Type B pancreatic cell (in vitro differentiated cells): ENCODE measurements around the gene ZFP92. TPM values are rescaled to one million over a fixed set of nuclear protein-coding genes. Genes with fewer than 3 reads are reported as not detected.

Experiments
- DNase-seq: peaks from one replicate; pipeline ENCODE4 v3.0.0; 2021; ENCODE audit warnings: mixed read lengths; ENCODE audit not compliant: unreplicated experiment; ENCODE audit errors: extremely low spot score
- H3K27ac Mint-ChIP-seq: 2 replicates; pipeline ENCODE4 v1.8.0; 2021; ENCODE audit warnings: mild to moderate bottlenecking, mixed read lengths
- H3K27me3 Mint-ChIP-seq: 2 replicates; pipeline ENCODE4 v1.8.0; 2021; ENCODE audit warnings: mixed read lengths
- H3K36me3 Mint-ChIP-seq: 2 replicates; pipeline ENCODE4 v1.8.0; 2021; ENCODE audit warnings: mixed read lengths
- H3K4me1 Mint-ChIP-seq: one replicate; pipeline ENCODE4 v1.8.0; 2021; ENCODE audit warnings: mixed read lengths; ENCODE audit not compliant: unreplicated experiment
- H3K4me3 Mint-ChIP-seq: 2 replicates; pipeline ENCODE4 v1.8.0; 2021; ENCODE audit warnings: mild to moderate bottlenecking, mixed read lengths
- H3K9me3 Mint-ChIP-seq: 2 replicates; pipeline ENCODE4 v1.8.0; 2021; ENCODE audit warnings: mixed read lengths
- total RNA-seq: library from RNA; stranded (reverse); gene quantifications from 2 replicates; pipeline ENCODE4 v1.2.1, GENCODE V29; 2021; ENCODE audit warnings: low replicate concordance
- TF ChIP-seq, protein P1 (sequence below): fragments of 200-600 bp; sonication (generic); conservative IDR thresholded peaks from 2 replicates; pipeline ENCODE4 v1.5.0; 2021; ENCODE audit warnings: antibody characterized with exemption, mild to moderate bottlenecking

Gene ZFP92
- total RNA-seq, 1 donor from 2014 or later = 0.41 TPM

DNA sequence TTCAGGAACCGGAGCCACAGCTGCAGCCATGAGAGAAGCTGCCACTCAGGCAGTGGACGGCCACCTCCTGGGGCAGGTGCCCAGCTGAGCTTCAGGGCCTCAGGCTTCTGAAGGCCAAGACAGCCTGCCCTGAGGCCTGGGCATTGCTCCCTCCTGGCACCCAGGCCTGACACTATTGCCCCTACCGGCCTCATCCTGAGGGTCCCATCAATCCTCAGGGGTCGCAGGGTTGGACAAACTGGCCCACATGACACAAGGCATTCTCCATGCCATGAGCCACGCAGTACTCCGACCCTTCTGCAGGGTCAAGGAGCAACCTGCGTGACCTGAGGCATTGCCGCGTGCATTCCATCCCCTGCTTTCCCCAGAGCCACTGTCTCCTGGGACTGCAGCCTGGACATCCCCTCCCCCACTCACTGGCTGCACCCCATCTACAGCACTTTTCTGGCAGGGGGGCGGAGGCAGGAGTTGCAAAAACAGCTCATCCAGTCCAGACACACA is 3.0 kb upstream of the ZFP92 start:
- Mint-ChIP-seq H3K27ac (no peak overlapping the region), H3K27me3 (peaks cover 26% of the 10 kb centered on the region), H3K4me1 (no peaks in the 10 kb centered on the region), H3K4me3 (no peak overlapping the region), H3K36me3 (no peaks in the 10 kb centered on the region), H3K9me3 (peaks cover under 1% of the 10 kb centered on the region)
- no peak for DNase-seq
- TF ChIP-seq, protein P1, sequence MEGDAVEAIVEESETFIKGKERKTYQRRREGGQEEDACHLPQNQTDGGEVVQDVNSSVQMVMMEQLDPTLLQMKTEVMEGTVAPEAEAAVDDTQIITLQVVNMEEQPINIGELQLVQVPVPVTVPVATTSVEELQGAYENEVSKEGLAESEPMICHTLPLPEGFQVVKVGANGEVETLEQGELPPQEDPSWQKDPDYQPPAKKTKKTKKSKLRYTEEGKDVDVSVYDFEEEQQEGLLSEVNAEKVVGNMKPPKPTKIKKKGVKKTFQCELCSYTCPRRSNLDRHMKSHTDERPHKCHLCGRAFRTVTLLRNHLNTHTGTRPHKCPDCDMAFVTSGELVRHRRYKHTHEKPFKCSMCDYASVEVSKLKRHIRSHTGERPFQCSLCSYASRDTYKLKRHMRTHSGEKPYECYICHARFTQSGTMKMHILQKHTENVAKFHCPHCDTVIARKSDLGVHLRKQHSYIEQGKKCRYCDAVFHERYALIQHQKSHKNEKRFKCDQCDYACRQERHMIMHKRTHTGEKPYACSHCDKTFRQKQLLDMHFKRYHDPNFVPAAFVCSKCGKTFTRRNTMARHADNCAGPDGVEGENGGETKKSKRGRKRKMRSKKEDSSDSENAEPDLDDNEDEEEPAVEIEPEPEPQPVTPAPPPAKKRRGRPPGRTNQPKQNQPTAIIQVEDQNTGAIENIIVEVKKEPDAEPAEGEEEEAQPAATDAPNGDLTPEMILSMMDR = no peak

DNA sequence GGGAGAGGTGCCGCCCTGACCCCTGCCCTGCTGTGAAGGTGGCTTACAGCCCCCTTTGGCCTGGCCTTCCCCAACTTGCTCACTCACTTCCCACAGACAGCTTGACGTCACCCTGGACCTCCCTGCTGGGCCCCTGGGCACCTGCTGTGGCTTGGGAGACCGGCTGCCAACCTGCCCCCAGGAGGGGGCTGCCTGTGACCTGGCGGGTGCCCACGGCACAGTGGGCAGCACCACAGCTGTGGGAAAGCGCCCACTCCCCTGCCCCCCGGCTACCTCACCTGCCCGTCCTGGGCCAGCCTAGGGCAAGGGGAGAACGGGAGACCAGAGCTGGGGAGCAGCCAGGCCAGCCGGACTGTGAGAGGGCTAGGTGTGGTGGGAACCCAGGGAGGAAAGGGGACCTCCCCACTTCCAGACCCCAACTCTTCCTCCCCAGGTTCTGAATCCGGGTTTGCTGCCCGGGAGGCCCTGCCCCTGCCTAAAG is 2.4 kb upstream of the ZFP92 start:
- Mint-ChIP-seq H3K27ac (no peak overlapping the region), H3K27me3 (peaks cover 26% of the 10 kb centered on the region), H3K9me3 (no peaks in the 10 kb centered on the region), H3K4me3 (no peak overlapping the region), H3K36me3 (no peaks in the 10 kb centered on the region), H3K4me1 (no peaks in the 10 kb centered on the region)
- TF ChIP-seq, protein P1 = no peak
- DNase-seq = no peak

DNA sequence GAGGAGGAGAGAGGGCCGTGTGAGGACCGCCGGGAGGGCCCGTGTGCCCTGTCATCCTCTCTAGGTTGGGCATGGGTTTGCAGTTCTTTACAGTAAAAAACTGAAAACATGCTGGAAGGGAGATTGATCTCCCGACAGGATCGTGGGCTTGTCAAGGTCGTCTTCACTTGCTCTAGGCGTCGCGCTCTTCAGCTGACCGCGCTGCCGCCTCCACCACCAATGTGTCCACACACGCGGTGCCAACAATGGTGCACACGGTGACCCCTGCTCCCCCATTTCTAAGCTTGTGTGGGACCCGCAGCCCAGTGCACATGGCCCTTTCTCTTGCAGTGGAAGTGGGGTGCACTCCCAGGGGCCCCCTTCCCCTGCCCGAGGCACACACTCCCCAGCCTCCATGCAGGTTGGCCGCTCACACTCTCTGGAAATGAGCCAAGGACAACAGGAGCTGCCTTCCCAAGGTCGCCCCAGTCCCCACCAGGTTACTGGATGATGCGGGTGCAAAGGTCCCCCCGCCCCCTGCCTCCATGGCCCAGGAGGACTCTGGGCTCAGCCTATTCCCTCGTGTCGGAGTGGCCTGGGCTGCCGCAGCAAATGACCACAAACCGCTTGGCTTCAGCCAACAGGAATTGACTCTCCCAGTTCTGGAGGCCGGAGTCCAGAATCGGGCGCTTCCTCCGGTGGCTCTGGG is 1.7 kb upstream of the ZFP92 start:
- Mint-ChIP-seq H3K27ac (no peak overlapping the region), H3K4me1 (no peaks in the 10 kb centered on the region), H3K27me3 (peaks cover 23% of the 10 kb centered on the region), H3K4me3 (no peak overlapping the region), H3K9me3 (no peaks in the 10 kb centered on the region), H3K36me3 (no peaks in the 10 kb centered on the region)
- DNase-seq = no peak
- TF ChIP-seq, protein P1 = no peak

DNA sequence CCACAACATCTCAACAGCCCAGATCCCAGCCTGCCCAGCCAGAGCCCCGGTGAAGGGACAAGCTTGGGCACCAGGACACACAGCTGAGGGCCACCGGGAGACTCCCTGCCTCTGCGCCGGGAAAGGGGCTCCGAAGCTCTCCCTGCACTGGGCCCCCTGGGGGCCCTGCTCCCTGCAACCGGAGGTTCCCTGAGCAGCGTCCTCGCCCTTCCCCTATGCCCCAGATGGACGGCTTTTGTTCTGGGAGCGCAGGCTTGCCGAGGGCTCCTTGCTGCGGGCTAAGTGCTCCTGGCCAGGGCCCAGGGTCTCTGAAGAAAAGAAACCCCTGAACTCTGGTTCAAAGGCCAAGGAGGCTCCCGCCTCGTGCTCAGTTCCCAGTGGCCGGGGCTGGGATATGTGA is 899 bp upstream of the ZFP92 start:
- Mint-ChIP-seq H3K4me1 (no peaks in the 10 kb centered on the region), H3K36me3 (no peaks in the 10 kb centered on the region), H3K4me3 (no peak overlapping the region), H3K27ac (no peak overlapping the region), H3K27me3 (peaks cover 20% of the 10 kb centered on the region), H3K9me3 (no peaks in the 10 kb centered on the region)
- no peak for DNase-seq
- TF ChIP-seq, protein P1 = no peak

DNA sequence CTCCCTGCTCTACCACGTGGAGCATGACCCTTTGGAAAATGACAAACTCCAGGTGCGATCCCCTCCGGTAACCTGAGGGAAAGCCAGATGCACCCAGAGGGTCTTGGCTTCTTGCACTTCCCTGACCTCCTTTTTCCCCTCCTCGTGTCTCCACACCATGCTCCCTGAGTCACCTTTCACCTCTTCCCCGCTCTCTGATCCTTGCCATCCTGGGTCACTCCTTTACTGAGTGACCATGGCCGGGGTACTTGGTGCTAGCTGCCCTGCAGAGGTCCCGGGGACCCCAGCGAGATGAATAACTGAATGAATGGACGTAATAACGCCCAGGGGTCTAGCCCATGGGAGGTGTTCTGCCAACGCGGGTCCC is 401 bp upstream of the ZFP92 start:
- Mint-ChIP-seq H3K27ac (no peak overlapping the region), H3K4me3 (peak overlapping the region; percentile 49), H3K4me1 (no peaks in the 10 kb centered on the region), H3K27me3 (peaks cover 21% of the 10 kb centered on the region), H3K9me3 (no peaks in the 10 kb centered on the region), H3K36me3 (no peaks in the 10 kb centered on the region)
- TF ChIP-seq, protein P1 = no peak
- DNase-seq = no peak
